Fibroblast of the aortic adventitia (primary cell): Measurements from ENCODE around the gene GSC2. TPM values are rescaled to one million over a fixed set of nuclear protein-coding genes. Genes with fewer than 3 reads are reported as not detected.
A peak's percentile ranks its signal among the peaks of the same experiment; 100 is the strongest.

Source experiments
- DNase-seq: peaks from one replicate; pipeline ENCODE4 v3.0.0-alpha.2; 2010; ENCODE audit warnings: low read depth
- H3K4me3 ChIP-seq: 2 replicates; pipeline ENCODE4 v1.5.1; 2011; ENCODE audit warnings: low read depth, mild to moderate bottlenecking, control low read depth, low read length, moderate library complexity
- total RNA-seq: library from RNA; depleted of rRNA; stranded (reverse); fragments of >200 nt; gene quantifications from 2 replicates; pipeline ENCODE4 v1.2.3, GENCODE V29; 2012; ENCODE audit warnings: low replicate concordance
- TF ChIP-seq, protein P1 (sequence below): IDR thresholded peaks from 2 replicates; pipeline ENCODE4 v1.5.1; 2011; ENCODE audit warnings: mild to moderate bottlenecking, low read length, control low read depth, inconsistent platforms; ENCODE audit not compliant: insufficient read depth

GSC2 gene
- total RNA-seq, 1 donor: not detected

DNA sequence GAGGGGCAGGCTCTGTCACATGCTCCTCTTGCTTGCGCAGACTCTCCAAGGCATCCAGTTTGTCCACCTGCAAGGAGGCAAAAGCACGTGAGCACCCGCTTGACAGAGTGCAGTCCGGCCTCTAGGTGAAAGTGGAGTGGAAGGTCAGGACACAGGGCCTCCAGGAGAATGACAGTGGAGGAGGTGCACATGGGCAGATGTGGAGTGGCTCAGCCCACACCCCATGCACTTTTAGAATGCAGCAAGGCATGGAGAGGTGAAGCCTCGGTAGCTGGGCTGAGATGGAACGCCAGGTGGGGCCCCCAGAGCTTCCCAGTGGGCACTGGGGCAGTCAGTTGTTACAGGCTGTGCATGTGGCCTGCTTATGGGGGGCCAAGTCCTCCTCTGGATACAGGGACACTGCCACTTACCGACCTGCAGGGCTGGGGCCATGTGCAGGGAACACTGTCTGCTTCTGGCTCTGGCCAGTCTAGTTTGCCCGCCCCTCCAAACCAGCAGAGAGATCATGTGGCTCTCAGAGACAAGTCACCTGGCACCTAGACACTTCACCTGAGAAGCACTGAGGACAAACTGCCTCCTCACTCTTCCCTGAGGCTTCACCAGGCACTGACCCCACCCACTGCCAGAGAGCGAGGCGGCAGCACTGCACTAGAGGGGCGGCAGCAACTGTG, 30.8 kb upstream of the GSC2 start:
- H3K4me3 ChIP-seq: no peak overlapping the region
- no peak for DNase-seq
- TF ChIP-seq, protein P1, sequence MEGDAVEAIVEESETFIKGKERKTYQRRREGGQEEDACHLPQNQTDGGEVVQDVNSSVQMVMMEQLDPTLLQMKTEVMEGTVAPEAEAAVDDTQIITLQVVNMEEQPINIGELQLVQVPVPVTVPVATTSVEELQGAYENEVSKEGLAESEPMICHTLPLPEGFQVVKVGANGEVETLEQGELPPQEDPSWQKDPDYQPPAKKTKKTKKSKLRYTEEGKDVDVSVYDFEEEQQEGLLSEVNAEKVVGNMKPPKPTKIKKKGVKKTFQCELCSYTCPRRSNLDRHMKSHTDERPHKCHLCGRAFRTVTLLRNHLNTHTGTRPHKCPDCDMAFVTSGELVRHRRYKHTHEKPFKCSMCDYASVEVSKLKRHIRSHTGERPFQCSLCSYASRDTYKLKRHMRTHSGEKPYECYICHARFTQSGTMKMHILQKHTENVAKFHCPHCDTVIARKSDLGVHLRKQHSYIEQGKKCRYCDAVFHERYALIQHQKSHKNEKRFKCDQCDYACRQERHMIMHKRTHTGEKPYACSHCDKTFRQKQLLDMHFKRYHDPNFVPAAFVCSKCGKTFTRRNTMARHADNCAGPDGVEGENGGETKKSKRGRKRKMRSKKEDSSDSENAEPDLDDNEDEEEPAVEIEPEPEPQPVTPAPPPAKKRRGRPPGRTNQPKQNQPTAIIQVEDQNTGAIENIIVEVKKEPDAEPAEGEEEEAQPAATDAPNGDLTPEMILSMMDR: no peak

DNA sequence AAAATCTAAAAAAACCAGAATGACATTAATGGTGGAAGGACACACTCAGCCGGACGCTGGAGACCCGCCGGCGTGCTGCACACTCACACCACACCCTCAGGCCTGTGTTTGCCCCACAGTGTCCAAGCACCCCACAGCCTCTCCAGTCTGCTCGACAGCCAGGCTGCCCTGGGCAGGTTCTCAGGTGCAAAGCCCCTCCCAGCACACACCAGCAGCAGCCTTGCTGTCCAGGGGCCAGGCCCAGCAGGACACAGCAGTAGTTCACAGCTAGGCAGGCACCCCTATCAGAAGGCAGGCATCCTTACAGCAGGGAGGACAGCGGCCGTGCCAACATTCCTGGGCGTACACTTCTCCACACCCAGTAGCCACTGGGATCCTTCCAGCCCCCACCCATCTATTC, 30.1 kb upstream of the GSC2 start:
- H3K4me3 ChIP-seq: no peak overlapping the region
- DNase-seq: no peak
- TF ChIP-seq, protein P1: no peak

DNA sequence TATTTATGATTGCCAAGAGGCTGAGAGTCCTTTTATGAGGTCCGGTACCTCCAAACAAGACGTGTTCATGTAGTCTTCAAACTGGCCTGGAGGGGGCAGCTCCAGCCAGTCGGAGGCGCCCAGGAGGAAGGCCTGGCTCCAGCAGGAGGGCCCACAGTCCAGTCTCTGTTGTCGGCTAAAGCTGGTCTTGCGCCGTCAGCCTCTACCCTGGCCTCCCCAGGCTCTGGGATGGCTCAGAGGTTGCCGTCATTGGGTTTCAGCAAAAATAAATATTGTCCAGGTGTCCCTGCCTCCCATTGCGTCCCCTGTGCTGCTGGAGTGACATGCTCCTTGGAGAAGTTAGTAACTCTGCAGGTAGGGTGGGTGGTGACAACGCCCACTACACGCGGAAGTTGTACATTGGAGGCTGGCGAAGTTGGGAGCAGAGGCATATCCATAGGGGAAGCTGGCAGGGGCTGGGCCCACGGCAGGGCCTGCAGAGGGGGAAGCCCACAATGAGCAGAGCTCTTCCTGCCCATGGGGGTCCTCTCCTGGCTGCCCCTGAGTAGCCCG, 29.5 kb upstream of the GSC2 start:
- TF ChIP-seq, protein P1: peak; percentile 76
- peak; percentile 85 for DNase-seq
- peak overlapping the region; percentile 62 for H3K4me3 ChIP-seq

DNA sequence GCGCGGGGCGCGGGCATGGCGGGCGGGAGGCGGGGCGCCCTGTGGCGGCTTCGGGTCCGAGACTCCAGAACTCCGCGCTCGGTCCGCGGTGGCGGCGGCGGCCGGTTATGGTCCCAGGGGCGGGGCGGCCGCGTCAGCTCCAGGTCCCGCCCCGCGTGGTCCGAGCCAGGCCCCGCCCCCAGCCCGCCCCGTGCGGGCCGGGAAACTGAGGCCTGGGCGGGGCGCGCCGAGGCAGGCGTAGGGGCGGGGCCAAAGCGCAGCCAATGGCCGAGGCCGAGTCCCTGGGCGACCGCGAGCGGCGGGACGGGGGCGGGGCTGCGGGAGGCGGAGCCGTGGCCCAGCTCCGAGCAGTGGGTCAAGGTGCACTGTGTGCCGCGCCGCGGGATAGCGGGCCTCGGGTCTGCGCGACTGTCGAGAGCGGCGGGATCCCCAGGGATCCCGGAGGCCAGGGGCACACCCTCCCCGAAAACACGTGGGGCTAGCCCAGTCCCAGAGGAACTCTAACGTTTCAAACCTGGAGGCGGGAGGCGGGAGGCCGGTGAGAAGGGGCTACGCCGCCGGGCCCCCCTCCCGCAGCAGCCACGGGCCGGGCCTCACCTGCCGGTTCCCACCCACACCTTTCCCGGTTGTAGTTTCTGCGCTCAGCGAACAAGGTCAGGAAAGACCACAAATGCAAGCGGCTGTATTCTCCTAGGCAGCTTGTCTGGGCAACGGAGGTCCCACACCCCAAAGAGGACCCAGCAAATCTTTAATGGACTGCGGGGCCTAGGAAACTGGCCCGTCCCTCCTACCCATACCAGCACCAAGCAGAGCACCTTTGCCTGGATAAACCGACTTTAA, 28.8 kb upstream of the GSC2 start, which contains the start of gene SLC25A1:
Gene SLC25A1, minus strand, starts transcription at position 80 of the 840 bp plus-strand sequence. Its CDS starts 63 bp downstream, at position 17.
- peak; percentile 73 for DNase-seq
- TF ChIP-seq, protein P1: no peak

DNA sequence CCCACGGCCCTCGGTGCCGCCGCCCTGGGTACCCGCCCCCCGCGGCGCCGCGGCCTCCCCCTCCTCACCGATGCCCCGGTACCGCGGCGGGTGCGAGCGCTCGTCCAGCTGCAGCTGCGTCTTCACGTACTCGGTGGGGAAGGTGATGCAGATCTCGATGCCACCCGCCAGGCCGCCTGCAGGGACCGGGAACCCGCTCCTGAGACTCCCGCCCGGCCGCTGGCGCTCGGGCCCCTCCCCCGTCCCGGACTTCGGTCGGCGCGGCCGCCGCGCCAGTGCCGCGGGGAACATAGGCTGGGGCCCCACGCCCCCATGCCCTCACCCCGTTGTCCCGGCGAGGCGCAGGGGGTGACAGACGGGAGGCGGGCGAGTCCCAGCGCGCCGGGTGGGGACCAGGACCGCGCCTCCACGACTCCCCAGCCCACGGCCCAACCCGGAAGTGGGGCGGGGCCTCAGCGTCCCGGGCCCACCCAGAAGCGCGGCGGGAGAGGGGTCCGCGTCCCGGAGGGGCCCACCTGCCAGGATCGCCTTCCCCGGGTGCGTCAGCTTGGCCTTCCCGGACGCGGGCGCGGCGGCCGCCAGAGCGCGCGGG, 28.1 kb upstream of the GSC2 start:
- TF ChIP-seq, protein P1: no peak
- DNase-seq: peak; percentile 21
- peak overlapping the region; percentile 76 for H3K4me3 ChIP-seq

More for the DNA sequence above, 28.8 kb upstream of the GSC2 start, which contains the start of gene SLC25A1:
- H3K4me3 ChIP-seq: peak within 1 kb of the TSS; percentile 76
